K562 (cell line): ENCODE measurements around the gene CDR2L.

Experiments used
- CTCF ChIP-seq, 3 experiments: IDR thresholded peaks in 2 of 3; conservative IDR thresholded peaks in 1 of 3; 2 replicates each; pipeline ENCODE4 v1.5.1; 2011 to 2012; ENCODE audit warnings: low read length in 3 of 3, mild to moderate bottlenecking in 3 of 3, control low read depth in 2 of 3, improper control_type of control experiment in 1 of 3, inconsistent platforms in 1 of 3, low read depth in 1 of 3, mixed read lengths in 1 of 3, moderate library complexity in 1 of 3; ENCODE audit not compliant: insufficient read depth in 2 of 3
- ERF ChIP-seq: fragments of 450-650 bp; formaldehyde crosslinking; IDR thresholded peaks from 2 replicates; pipeline ENCODE4 v1.4.0; 2020; ENCODE audit warnings: mild to moderate bottlenecking, mixed read lengths
- FOSL1 ChIP-seq: fragments of 200-800 bp; sonication (Bioruptor generic); conservative IDR thresholded peaks from 2 replicates; pipeline ENCODE4 v1.6.1; 2016; ENCODE audit warnings: missing genetic modification characterization, missing compliant biosample characterization
- FOXM1 ChIP-seq, 2 experiments: fragments of 450-650 bp in 1 of 2; sonication (generic) in 1 of 2; formaldehyde crosslinking in 1 of 2; IDR thresholded peaks; 2 replicates each; pipeline versions ENCODE4 v1.6.1 to v1.9.0; 2017 to 2022; ENCODE audit warnings: low read depth in 2 of 2, mild to moderate bottlenecking in 2 of 2, missing genetic modification reagents in 1 of 2, moderate library complexity in 1 of 2
- GATAD2B ChIP-seq: fragments of 450-650 bp; IDR thresholded peaks from 2 replicates; pipeline ENCODE4 v1.6.1; 2017; ENCODE audit warnings: mild to moderate bottlenecking, borderline replicate concordance
- KDM1A ChIP-seq, 2 experiments: fragments of 450-650 bp; IDR thresholded peaks; 2 replicates each; pipeline ENCODE4 v1.6.1; 2016; ENCODE audit warnings: mild to moderate bottlenecking in 2 of 2
- NCOR1 ChIP-seq: fragments of 450-650 bp; IDR thresholded peaks from 2 replicates; pipeline ENCODE4 v1.6.1; 2016; ENCODE audit warnings: mild to moderate bottlenecking, moderate library complexity
- NR2C2 ChIP-seq, 2 experiments: fragments of 200-800 bp in 1 of 2; sonication (Bioruptor generic) in 1 of 2; sonication (generic) in 1 of 2; formaldehyde crosslinking in 1 of 2; IDR thresholded peaks; 2 replicates each; pipeline versions ENCODE4 v1.6.1 to v1.8.0; 2016 to 2022; ENCODE audit warnings: mild to moderate bottlenecking in 1 of 2, missing compliant biosample characterization in 1 of 2, missing genetic modification characterization in 1 of 2, missing genetic modification reagents in 1 of 2
- PTBP1 ChIP-seq: fragments of 200-400 bp; formaldehyde crosslinking; IDR thresholded peaks from 2 replicates; pipeline ENCODE4 v1.6.1; 2017; ENCODE audit warnings: low read depth, low read length
- SMARCC2 ChIP-seq: fragments of 450-650 bp; IDR thresholded peaks from 2 replicates; pipeline ENCODE4 v1.6.1; 2017; ENCODE audit warnings: antibody characterized with exemption, moderate library complexity, mild to moderate bottlenecking, low read depth
- TF ChIP-seq, protein P1 (sequence below): fragments of 250-450 bp; sonication (Bioruptor Pico); IDR thresholded peaks from 2 replicates; pipeline ENCODE4 v1.5.1; 2021; ENCODE audit warnings: mild to moderate bottlenecking

DNA sequence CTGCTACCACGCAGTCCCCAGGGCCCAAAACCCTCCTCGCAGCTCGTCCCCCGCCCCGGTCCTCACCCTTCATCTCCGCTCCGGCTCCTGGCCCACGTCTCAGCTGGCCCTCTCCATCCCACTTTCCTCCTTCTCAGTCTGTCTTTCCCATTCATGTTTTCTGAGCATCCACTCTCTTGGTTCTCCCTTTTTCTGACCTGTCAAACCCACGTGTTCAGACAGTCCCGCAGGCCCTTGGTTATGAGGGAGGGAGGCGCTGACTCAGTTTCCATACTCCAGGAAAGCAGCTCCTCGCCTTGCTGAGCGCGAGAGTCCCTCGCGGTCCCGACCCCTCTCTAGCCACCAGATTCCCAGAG lies 14.5 kb upstream of the CDR2L start:
- TF ChIP-seq SMARCC2 = no peak
- no peak for TF ChIP-seq FOXM1 (IDR thresholded peaks at IDR 0.05; ENCODE audit: low read depth)
- no peak for TF ChIP-seq FOXM1 (CRISPR knock-in tag; IDR thresholded peaks at IDR 0.05; ENCODE audit: low read depth)
- TF ChIP-seq, protein P1, sequence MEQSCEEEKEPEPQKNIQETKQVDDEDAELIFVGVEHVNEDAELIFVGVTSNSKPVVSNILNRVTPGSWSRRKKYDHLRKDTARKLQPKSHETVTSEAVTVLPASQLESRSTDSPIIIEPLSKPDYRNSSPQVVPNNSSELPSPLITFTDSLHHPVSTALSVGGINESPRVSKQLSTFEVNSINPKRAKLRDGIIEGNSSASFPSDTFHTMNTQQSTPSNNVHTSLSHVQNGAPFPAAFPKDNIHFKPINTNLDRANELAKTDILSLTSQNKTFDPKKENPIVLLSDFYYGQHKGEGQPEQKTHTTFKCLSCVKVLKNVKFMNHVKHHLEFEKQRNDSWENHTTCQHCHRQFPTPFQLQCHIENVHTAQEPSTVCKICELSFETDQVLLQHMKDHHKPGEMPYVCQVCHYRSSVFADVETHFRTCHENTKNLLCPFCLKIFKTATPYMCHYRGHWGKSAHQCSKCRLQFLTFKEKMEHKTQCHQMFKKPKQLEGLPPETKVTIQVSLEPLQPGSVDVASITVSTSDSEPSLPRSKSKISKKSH (CRISPR knock-in tag) = no peak
- no peak for TF ChIP-seq FOSL1 (tag)
- no peak for TF ChIP-seq GATAD2B
- no peak for TF ChIP-seq NR2C2 (CRISPR knock-in tag; IDR thresholded peaks at IDR 0.05)
- no peak for TF ChIP-seq NR2C2 (tag; IDR thresholded peaks at IDR 0.05)
- TF ChIP-seq NCOR1 = no peak
- no peak for TF ChIP-seq CTCF (IDR thresholded peaks at IDR 0.05 in 2 of 3, conservative IDR thresholded peaks at IDR 0.05 in 1 of 3; ENCODE audit: insufficient read depth in 2 of 3, low read depth in 1 of 3, low read length in 3 of 3)
- TF ChIP-seq ERF (CRISPR knock-in tag) = no peak
- TF ChIP-seq KDM1A (IDR thresholded peaks at IDR 0.05) = no peak
- TF ChIP-seq PTBP1 = no peak
